Gastrocnemius medialis (tissue), 4 donors: ENCODE measurements around the gene AGAP1.

Source experiments
- POLR2A ChIP-seq, 2 donors: fragments of 450-650 bp; IDR thresholded peaks; one replicate each; pipeline ENCODE4 v1.6.1; 2017; ENCODE audit warnings: antibody characterized with exemption in 2 of 2, mild to moderate bottlenecking in 2 of 2, moderate library complexity in 2 of 2
- TF ChIP-seq, protein P1 (sequence below), 5 experiments: fragments of 450-650 bp in 3 of 5; fragments of 200-600 bp in 2 of 5; sonication (generic) in 2 of 5; IDR thresholded peaks in 4 of 5; conservative IDR thresholded peaks in 1 of 5; 1 replicate in 4 of 5; 2 replicates in 1 of 5; pipeline ENCODE4 v1.5.1; 2016 to 2019; ENCODE audit warnings: antibody characterized with exemption in 5 of 5, mild to moderate bottlenecking in 3 of 5, moderate library complexity in 3 of 5

DNA sequence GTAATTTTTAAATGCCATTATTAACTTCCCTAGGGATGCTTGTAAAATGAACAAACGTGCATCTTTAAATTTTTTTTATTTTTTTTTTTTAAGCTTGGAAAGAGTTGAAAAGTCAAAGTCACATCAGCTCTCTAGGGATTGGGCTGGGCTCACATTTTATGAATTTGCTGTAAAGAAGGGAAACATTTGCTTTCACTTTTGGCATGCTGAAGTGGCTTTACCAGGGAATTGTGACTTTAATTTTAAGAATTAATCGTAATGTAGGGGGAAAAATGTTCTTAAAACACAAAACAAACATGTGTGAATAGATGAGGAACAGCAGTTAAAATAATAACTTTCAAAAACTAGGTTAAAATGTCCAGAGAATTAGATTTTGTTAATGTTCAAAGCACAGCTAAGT, 123.0 kb downstream of the AGAP1 start:
- TF ChIP-seq, protein P1, sequence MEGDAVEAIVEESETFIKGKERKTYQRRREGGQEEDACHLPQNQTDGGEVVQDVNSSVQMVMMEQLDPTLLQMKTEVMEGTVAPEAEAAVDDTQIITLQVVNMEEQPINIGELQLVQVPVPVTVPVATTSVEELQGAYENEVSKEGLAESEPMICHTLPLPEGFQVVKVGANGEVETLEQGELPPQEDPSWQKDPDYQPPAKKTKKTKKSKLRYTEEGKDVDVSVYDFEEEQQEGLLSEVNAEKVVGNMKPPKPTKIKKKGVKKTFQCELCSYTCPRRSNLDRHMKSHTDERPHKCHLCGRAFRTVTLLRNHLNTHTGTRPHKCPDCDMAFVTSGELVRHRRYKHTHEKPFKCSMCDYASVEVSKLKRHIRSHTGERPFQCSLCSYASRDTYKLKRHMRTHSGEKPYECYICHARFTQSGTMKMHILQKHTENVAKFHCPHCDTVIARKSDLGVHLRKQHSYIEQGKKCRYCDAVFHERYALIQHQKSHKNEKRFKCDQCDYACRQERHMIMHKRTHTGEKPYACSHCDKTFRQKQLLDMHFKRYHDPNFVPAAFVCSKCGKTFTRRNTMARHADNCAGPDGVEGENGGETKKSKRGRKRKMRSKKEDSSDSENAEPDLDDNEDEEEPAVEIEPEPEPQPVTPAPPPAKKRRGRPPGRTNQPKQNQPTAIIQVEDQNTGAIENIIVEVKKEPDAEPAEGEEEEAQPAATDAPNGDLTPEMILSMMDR (IDR thresholded peaks at IDR 0.05 in 4 of 5, conservative IDR thresholded peaks at IDR 0.05 in 1 of 5), result no peak
- no peak for TF ChIP-seq POLR2A (IDR thresholded peaks at IDR 0.05)
